ENCODE measurements around the gene KRT25. TPM values are rescaled to one million over a fixed set of nuclear protein-coding genes. Genes with fewer than 3 reads are reported as not detected.
"Not testable (repeated sequence)": the region's sequence is repeated elsewhere in the genome, so short reads cannot be mapped to it uniquely, and the experiment has no call there.

The KRT25 gene
- total RNA-seq, 1 donor from 2014 or later: not detected

DNA sequence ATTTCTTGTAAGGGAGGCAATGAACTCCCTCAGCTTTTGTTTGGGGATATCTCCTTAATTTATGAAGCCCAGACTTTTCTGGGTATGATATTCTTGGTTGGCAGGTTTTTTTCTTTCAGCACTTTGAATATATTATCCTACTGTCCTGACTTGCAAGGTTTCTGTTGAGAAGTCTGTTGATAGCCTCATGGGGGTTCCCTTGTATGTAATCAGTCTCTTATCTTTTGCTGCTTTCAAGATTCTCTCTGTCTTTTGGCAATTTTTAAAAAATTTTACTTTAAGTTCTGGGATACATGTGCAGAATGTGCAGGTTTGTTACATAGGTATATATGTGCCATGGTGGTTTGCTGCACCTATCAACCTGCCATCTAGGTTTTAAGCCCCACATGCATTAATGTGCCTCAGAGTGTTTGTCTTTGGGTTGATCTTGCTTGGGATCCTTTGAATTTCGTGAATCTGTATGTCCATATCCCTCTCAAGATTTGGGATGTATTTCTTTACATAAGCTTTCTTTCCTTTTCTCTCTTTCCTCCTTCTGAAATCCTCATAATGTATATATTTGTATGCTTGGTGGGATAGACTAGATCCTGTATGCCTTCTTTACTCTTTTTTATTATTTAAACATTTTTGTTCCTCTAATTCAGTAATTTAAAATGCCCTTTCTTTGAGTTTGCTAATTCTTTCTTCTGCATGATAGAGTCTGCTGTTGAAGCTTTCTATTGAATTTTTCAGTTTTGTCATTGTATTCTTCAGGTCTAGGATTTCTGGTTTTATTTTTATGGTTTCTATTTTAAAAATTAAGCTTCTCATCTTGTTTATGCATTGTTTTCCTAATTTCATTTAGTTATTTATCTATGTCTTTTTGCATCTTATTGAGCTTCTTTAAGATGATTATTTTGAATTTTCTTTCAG lies 5.2 kb upstream of the KRT25 start:
- TF ChIP-seq CTCF (IDR thresholded peaks at IDR 0.05; ENCODE audit: unreplicated experiment): no peak
- H3K4me1 Mint-ChIP-seq (ENCODE audit: unreplicated experiment): no peaks in the 10 kb centered on the region
- peaks cover 4% of the 10 kb centered on the region for H3K36me3 Mint-ChIP-seq (ENCODE audit: low read depth, unreplicated experiment)
- DNase-seq (ENCODE audit: low spot score): no peak
- H3K9me3 Mint-ChIP-seq (ENCODE audit: unreplicated experiment): peaks cover 5% of the 10 kb centered on the region
- H3K27ac Mint-ChIP-seq (ENCODE audit: unreplicated experiment): no peak overlapping the region
- H3K27me3 Mint-ChIP-seq (ENCODE audit: unreplicated experiment): no peaks in the 10 kb centered on the region
- no peak overlapping the region for H3K4me3 Mint-ChIP-seq (ENCODE audit: unreplicated experiment)

DNA sequence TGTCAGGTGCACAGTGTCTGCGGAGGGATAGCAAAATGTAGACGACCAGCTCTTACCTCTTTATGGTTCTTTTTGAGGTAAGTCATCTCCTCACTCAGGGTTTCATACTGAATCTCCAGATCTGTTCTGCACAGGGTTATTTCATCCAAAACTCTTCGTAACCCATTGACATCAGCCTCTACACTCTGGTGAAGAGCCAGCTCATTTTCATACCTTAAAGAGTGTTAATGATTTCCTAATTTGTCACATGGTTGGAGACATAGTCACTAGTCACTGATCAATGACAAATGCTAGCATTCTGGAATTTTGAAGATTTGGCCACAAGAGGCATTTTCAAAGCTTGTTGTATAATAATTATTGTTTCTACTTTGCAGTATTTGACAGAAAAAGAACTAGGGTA lies 1.3 kb downstream of the KRT25 start:
- no peak for DNase-seq (ENCODE audit: low spot score)
- Mint-ChIP-seq H3K4me1 (ENCODE audit: unreplicated experiment) (no peaks in the 10 kb centered on the region), H3K27me3 (ENCODE audit: unreplicated experiment) (no peaks in the 10 kb centered on the region), H3K36me3 (ENCODE audit: low read depth, unreplicated experiment) (no peaks in the 10 kb centered on the region), H3K9me3 (ENCODE audit: unreplicated experiment) (no peaks in the 10 kb centered on the region), H3K27ac (ENCODE audit: unreplicated experiment) (no peak overlapping the region), H3K4me3 (ENCODE audit: unreplicated experiment) (no peak overlapping the region)
- TF ChIP-seq CTCF (IDR thresholded peaks at IDR 0.05; ENCODE audit: unreplicated experiment): no peak

GRCh38 chr17:40751065-40751464 lies 4.1 kb downstream of the KRT25 start:
- no peaks in the 10 kb centered on the region for H3K9me3 Mint-ChIP-seq (ENCODE audit: unreplicated experiment)
- H3K27ac Mint-ChIP-seq (ENCODE audit: unreplicated experiment): no peak overlapping the region
- TF ChIP-seq CTCF (IDR thresholded peaks at IDR 0.05; ENCODE audit: unreplicated experiment): no peak
- H3K4me1 Mint-ChIP-seq (ENCODE audit: unreplicated experiment): no peaks in the 10 kb centered on the region
- no peaks in the 10 kb centered on the region for H3K36me3 Mint-ChIP-seq (ENCODE audit: low read depth, unreplicated experiment)
- no peak for DNase-seq (ENCODE audit: low spot score)
- no peak overlapping the region for H3K4me3 Mint-ChIP-seq (ENCODE audit: unreplicated experiment)
- no peaks in the 10 kb centered on the region for H3K27me3 Mint-ChIP-seq (ENCODE audit: unreplicated experiment)

GRCh38 chr17:40750391-40750790 lies 4.7 kb downstream of the KRT25 start:
- Mint-ChIP-seq H3K4me1 (ENCODE audit: unreplicated experiment) (no peaks in the 10 kb centered on the region), H3K9me3 (ENCODE audit: unreplicated experiment) (no peaks in the 10 kb centered on the region), H3K27ac (ENCODE audit: unreplicated experiment) (no peak overlapping the region), H3K4me3 (ENCODE audit: unreplicated experiment) (no peak overlapping the region), H3K27me3 (ENCODE audit: unreplicated experiment) (no peaks in the 10 kb centered on the region), H3K36me3 (ENCODE audit: low read depth, unreplicated experiment) (no peaks in the 10 kb centered on the region)
- no peak for TF ChIP-seq CTCF (IDR thresholded peaks at IDR 0.05; ENCODE audit: unreplicated experiment)
- DNase-seq (ENCODE audit: low spot score): no peak

DNA sequence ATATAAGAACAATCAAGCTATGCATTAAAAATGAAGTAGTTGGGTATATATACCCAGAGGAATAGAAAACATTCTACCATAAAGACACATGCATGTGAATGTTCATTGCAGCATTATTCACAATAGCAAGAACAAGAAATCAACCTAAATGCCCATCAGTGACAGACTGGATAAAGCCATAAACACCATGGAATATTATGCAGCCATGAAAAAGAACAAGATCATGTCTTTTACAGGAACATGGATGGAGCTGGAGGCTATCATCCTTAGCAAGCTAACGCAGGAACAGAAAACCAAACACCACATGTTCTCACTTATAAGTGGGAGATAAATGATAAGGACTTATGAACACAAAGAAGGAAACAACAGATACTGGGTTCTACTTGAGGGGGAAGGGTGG lies 6.5 kb downstream of the KRT25 start:
- not testable (repeated sequence) for H3K9me3 Mint-ChIP-seq (ENCODE audit: unreplicated experiment); H3K4me1 Mint-ChIP-seq (ENCODE audit: unreplicated experiment); H3K4me3 Mint-ChIP-seq (ENCODE audit: unreplicated experiment); H3K27me3 Mint-ChIP-seq (ENCODE audit: unreplicated experiment); H3K27ac Mint-ChIP-seq (ENCODE audit: unreplicated experiment); DNase-seq (ENCODE audit: low spot score); H3K36me3 Mint-ChIP-seq (ENCODE audit: low read depth, unreplicated experiment)

Measured in endothelial cell (in vitro differentiated cells).